GM18505 (cell line): Measurements from ENCODE around the gene SIK3.
"Not testable (repeated sequence)": the region's sequence is repeated elsewhere in the genome, so short reads cannot be mapped to it uniquely, and the experiment has no call there.

Experiments used
- ATAC-seq: cut with Tn5 transposase; IDR thresholded peaks from one replicate; pipeline ENCODE4 v1.9.1; 2021; ENCODE audit not compliant: unreplicated experiment
- POLR2A ChIP-seq: IDR thresholded peaks from 4 replicates; pipeline ENCODE4 v1.6.1; 2011; ENCODE audit warnings: borderline replicate concordance; ENCODE audit not compliant: insufficient read depth, insufficient read length; ENCODE audit errors: extremely low read depth

The SIK3 gene

DNA sequence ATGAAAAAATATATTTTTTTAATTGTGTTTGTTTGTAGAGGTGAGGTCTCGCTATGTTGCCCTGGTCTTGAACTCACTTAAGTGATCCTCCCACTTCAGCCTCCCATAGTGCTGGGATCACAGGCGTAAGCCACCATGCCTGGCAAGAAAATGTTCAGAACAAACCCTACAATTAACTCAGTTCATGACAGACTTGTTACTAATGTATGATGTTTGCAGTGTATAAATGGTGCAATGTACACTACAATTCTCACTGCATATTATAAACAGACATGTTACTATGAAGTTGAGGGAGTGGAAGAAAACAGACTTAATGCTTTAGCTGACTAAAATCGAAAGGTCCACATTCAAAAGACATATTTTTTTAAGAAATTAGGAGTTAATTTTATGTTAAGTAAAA is 59.0 kb downstream of the SIK3 start:
- TF ChIP-seq POLR2A, result no peak
- ATAC-seq, result no peak

DNA sequence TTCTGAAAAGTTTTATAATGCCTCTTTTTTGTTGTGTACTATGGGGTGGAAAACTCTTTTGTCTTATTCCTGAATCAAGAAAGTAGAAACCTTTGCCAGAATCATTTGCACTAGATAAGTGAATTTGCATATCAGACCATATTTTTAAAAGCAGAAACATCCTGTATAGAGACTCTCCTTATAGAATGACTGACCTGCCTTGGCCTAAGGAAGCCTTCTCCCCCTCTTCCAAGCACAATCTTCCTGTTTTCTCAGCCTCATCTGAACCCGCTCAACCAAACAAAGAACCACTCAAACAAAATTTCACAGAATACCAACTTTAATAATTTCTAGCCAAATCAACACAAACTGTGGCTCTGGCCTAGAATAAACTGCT is 60.3 kb downstream of the SIK3 start:
- TF ChIP-seq POLR2A, result no peak

DNA sequence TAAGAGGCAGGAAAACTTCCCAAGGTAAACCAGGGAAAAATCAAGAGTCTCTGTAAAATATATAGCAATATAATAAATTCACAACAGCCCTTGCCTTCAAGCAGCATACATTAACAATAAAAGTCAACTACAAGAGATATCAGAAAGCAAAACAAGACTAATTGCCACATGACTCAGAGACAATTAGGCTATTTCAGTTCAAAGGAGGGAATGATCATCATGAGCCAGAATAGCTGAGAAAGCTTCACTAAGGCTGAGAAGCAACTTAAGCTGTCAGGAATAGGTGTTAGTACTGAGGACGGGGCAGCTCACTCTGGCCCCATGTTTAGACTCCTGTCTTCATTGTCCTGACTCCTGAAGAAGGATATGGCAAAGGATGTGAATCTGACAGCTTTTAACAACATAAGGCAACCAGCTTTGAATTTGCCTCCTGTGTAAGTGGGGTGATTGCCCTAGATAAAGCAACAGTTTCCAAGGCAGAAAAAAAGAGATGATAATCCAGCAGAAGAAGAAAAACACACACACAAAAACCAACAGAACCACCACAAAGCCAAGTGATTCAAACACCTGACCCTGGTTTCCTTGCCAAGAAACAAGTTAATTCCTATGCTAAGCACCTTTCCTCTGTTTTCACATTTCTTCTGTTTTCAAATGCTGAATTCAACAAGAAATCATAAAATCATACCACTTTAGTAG is 60.8 kb downstream of the SIK3 start:
- no peak for ATAC-seq
- TF ChIP-seq POLR2A, result no peak

More for the DNA sequence above, 60.3 kb downstream of the SIK3 start:
- no peak for ATAC-seq

DNA sequence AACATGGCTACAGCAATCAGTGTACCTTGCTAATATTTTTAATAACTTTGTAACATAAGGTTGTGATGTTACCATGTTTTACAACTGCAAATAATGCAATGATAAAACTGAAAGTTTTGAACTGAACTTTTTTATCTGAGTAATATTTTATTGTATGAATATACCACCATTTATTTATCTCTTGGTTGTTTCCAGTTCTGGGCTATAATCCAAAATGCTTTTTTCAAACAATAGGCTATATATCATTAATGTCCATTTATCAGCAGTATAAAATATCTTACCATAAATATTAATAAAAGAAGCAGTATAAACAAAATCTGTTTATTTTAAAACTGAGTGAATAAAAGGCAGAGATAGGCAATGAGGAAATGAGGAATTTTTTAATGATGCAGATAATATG is 63.3 kb downstream of the SIK3 start:
- ATAC-seq, result no peak
- no peak for TF ChIP-seq POLR2A

DNA sequence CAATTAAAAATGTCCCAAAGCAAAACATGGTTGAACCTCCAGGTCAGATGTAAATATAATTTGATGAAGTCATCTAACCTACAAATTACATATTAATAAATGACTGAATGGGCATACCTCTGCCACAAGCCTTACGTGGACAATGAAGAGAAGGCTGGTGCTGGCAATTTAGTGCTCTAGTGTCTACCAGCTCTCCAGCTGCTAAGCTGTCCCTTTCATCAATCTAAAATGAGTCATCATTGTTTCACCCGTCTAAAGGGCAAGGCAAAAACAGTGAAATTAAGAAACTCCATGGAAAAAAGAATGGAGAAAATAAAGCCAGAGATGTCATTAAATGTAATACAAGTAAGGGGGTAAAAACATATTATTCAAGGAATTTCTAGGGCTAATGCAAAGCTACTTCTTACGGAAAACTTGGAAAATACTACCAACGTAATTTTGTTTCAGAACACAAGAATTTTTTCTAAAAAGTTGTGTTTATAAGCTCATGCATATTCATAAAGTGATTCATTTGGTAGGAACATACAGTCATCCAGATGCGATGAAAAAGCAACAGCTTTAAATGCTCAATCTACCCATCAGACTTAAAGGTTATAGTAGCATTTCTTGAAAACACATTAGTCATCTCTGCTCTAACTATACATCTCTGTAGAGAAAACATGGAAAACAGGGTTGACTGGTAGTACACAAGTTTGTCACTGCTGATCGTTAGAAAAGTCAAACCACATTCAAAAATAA is 71.5 kb downstream of the SIK3 start:
- no peak for ATAC-seq
- TF ChIP-seq POLR2A, result no peak

DNA sequence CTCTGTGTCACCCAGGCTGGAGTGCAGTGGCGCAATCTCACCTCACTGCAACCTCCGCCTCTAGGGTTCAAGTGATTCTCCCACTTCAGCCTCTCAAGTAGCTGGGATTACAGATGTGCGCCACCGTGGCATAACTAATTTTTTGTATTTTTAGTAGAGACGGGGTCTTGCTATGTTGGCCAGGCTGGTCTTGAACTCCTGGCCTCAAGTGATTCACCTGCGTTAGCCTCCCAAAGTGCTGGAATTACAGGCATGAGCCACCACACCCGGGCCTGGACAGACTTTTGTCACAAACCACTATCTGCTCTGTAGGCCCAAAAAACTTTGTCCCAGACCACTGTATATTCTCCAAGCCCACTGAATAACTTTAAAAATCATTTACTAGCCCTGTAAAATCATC is 74.5 kb downstream of the SIK3 start:
- not testable (repeated sequence) for ATAC-seq

DNA sequence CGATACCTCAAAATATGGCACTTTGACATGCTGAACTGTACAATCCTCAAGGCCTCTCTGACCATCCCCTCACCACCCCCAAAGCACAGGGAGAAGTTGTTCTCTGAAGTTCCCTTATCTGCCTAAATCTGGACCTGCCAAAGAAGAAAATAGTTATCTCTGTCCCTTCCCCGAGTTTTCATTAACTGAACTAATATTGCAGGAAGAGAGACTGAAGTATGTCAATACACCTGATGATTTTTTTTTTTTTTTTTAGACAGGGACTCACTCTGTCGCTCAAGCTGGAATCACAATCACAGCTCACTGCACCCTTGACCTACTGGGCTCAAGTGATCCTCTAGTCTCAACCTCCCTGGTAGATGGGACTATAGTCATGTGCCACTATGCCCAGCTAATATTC is 75.0 kb downstream of the SIK3 start:
- no peak for TF ChIP-seq POLR2A
- ATAC-seq, result no peak

DNA sequence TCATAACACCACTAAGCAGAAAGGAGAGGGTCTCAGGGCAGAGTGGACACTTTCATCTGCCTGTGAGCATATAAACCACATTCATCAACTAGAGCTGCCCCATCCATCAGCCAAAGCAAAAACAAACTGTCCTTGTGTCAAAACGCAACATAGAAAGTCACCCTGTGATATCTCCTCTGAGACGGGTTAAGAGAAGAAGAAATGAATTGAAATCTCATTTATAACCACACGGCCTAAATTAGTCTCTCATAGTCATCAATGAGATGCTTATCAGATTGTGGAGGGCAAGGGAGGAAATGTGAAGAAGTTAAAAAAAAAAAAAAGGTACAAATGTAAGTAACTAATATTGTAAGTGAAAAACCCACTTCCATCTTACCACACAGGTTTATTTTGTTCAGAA is 75.7 kb downstream of the SIK3 start:
- ATAC-seq, result no peak
- no peak for TF ChIP-seq POLR2A

DNA sequence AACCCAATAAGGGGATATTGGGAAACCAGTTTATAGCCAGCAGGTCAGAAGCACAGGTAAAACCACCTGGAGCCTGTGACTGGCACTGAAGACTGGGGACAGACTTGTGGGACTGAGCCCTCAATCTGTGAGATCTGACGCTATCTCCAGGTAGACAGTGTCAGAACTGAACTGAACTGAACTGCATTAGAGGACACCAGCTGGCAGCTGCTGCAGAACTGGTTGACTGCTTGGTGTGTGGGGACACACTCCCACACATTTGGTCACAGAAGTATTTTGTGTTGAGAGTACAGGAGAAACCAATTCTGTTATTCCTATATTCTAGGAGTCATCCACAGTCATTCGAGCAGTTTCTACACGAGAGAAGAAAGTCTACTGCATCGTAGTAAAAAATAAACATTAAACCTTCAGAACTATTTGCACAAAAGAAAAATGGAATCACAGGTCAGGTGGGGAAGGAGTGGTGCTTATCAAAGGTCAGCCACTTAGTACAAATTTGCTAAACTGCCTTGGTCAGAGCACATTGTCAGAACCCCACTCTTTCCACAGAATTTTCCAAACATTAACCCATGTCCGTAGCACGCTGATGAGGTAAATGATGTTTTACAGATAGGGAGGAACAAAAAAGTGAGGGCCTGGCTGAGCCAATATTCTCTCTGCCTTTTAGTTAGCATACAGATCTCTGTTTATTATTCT is 77.2 kb downstream of the SIK3 start:
- TF ChIP-seq POLR2A, result no peak
- ATAC-seq, result no peak

DNA sequence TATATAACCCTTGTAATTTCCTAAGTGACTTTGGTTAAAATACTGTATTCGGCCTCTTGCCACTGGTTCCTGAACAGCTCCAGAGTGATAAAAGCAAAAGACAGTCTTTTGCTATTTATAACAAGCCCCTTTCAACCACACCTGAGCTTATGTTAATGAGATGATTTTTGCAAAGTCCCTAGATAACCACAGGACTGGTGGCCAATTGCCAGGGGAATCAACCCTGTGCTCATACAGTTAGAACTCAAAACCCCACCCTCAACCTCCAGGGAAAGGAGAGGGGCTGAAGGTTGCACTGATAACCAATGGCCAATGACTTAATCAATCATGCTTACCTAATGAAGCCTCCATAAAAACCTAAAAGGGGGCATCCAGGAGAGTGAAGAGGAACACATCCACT is 77.9 kb downstream of the SIK3 start:
- no peak for TF ChIP-seq POLR2A
- no peak for ATAC-seq

DNA sequence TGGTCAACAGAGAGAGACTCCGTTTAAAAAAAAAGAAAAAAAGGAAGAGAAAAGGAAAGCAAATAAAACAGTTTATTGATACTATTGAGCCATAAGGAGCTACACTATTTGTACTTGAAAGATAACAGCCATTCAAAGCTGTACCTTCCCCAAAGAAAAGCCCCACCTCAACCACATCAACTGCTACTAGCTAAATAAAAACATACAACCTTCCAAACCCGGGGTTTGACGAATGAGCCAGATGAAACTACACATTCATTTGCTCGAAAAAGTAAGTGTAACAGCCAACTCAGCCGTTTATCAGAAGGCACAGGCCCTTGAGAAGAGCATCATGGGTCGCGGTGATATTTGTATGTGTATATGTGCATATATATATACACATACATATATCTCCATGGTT is 78.4 kb downstream of the SIK3 start:
- no peak for ATAC-seq

DNA sequence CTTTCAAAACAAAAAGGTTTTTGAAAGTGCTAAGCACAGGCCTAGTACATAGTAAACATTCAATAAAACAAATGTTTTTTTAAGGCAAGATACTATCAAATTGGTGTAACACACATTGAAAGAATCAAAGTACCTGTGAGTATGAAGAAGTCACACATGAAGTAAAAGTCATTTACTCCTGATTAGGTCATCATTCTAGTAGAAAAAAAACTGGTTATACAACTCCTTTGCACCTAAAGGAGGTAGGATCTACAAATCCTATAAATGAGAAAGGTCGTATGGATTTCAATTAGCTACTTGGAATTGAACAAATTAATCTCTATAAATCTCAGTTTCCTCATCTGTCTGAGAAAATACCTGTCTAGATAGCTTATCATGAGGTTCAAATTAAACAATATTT is 80.8 kb downstream of the SIK3 start:
- ATAC-seq, result no peak
- TF ChIP-seq POLR2A, result no peak

More for the DNA sequence above, 78.4 kb downstream of the SIK3 start:
- no peak for TF ChIP-seq POLR2A

DNA sequence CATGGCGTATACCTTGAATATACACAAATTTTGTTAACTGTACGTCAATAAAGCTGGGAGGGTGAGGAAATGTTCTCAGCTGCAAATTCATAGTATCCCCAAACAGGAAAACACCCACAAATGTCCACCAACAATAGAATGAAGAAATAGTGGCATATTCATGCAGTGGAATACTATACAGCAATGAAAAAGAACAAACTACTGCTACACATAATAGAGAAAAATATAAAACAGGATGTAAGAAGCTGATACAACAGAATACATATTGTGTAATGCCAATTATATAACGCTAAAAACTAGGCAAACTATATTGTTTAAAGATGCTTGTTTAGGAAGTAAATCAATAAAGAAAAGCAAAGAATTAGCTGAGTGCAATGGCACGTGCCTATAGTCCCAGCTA is 81.5 kb downstream of the SIK3 start:
- TF ChIP-seq POLR2A, result no peak
- no peak for ATAC-seq

DNA sequence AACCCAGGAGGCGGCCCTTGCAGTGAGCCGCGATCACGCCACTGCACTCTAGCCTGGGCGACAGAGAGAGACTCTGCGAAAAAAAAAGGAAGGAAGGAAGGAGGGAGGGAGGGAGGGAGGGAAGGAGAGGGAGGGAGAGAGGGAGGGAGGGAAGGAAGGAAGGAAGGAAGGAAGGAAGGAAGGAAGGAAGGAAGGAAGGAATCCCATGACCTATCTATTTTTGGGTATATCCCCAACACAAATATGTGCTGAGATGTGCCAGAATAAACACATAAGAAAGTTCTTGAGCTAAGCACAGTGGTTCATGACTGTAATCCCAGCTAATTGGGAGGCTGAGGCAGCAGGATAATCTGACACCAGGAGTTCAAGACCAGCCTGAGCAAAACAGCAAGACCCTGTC is 82.0 kb downstream of the SIK3 start:
- no peak for ATAC-seq
- TF ChIP-seq POLR2A, result no peak
